Right atrium auricular region (tissue), 2 donors: Measurements from ENCODE around the gene IMPA2. TPM values are rescaled to one million over a fixed set of nuclear protein-coding genes. Genes with fewer than 3 reads are reported as not detected.

ENCODE experiments used
- DNase-seq: peaks from one replicate; pipeline ENCODE4 v3.0.0-alpha.2; 2019; ENCODE audit warnings: low spot score
- H3K27ac ChIP-seq, 2 donors: fragments of 200-600 bp; sonication (generic); 1 replicate in 1 of 2; 2 replicates in 1 of 2; pipeline ENCODE4 v1.5.1; 2016 to 2019
- H3K27me3 ChIP-seq, 2 donors: fragments of 200-600 bp; sonication (generic); one replicate each; pipeline versions ENCODE4 v1.5.1 to v1.6.0; 2017 to 2019
- H3K36me3 ChIP-seq: fragments of 200-600 bp; sonication (generic); one replicate; pipeline ENCODE4 v1.5.1; 2016
- H3K4me1 ChIP-seq, 2 donors: fragments of 200-600 bp; sonication (generic); one replicate each; pipeline versions ENCODE4 v1.5.1 to v1.6.0; 2017 to 2019
- H3K4me3 ChIP-seq, 2 donors: fragments of 200-600 bp; sonication (generic); 1 replicate in 1 of 2; 2 replicates in 1 of 2; pipeline ENCODE4 v1.5.1; 2017 to 2019; ENCODE audit warnings: mild to moderate bottlenecking in 1 of 2, moderate library complexity in 1 of 2
- H3K9me3 ChIP-seq, 2 donors: fragments of 200-600 bp; sonication (generic); one replicate each; pipeline ENCODE4 v1.5.1; 2019
- total RNA-seq, 2 donors: library from RNA; depleted of rRNA; stranded (reverse); fragments of >200 nt; gene quantifications; one replicate each; pipeline ENCODE4 v1.1.0, GENCODE V29; 2016
- TF ChIP-seq, protein P1 (sequence below), 2 donors: fragments of 200-600 bp; sonication (generic); IDR thresholded peaks; one replicate each; pipeline ENCODE4 v1.5.1; 2019; ENCODE audit warnings: antibody characterized with exemption in 2 of 2

The IMPA2 gene
- total RNA-seq, 2 donors from 2014 or later = 20.2 to 22.9 TPM

DNA sequence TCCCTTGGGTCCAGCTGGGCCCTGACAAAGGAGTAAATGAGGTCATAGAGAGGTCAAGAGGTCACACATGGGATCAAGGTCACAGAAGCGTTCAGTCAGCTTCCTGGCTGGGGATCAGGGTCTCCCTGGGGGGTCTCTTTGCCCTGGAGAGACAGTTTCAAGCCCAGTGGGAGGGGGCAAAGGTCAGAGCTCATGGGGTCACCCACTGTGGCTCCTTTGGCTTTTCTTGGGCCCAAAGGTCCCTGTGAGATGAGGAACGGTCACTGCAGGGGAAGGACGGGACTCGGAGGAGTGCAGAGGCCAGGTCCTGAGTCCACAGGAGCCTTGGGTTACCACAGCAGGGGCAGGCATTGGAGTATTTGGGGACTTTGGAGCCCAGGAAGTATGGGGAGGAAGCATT lies 81.7 kb downstream of the IMPA2 start:
- H3K9me3 ChIP-seq = no peaks in the 10 kb centered on the region
- H3K4me1 ChIP-seq = no peaks in the 10 kb centered on the region
- TF ChIP-seq, protein P1, sequence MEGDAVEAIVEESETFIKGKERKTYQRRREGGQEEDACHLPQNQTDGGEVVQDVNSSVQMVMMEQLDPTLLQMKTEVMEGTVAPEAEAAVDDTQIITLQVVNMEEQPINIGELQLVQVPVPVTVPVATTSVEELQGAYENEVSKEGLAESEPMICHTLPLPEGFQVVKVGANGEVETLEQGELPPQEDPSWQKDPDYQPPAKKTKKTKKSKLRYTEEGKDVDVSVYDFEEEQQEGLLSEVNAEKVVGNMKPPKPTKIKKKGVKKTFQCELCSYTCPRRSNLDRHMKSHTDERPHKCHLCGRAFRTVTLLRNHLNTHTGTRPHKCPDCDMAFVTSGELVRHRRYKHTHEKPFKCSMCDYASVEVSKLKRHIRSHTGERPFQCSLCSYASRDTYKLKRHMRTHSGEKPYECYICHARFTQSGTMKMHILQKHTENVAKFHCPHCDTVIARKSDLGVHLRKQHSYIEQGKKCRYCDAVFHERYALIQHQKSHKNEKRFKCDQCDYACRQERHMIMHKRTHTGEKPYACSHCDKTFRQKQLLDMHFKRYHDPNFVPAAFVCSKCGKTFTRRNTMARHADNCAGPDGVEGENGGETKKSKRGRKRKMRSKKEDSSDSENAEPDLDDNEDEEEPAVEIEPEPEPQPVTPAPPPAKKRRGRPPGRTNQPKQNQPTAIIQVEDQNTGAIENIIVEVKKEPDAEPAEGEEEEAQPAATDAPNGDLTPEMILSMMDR (IDR thresholded peaks at IDR 0.05) = no peak
- H3K36me3 ChIP-seq = no peaks in the 10 kb centered on the region
- H3K4me3 ChIP-seq = no peak overlapping the region
- no peaks in the 10 kb centered on the region for H3K27me3 ChIP-seq
- H3K27ac ChIP-seq = no peak overlapping the region
- DNase-seq = no peak

DNA sequence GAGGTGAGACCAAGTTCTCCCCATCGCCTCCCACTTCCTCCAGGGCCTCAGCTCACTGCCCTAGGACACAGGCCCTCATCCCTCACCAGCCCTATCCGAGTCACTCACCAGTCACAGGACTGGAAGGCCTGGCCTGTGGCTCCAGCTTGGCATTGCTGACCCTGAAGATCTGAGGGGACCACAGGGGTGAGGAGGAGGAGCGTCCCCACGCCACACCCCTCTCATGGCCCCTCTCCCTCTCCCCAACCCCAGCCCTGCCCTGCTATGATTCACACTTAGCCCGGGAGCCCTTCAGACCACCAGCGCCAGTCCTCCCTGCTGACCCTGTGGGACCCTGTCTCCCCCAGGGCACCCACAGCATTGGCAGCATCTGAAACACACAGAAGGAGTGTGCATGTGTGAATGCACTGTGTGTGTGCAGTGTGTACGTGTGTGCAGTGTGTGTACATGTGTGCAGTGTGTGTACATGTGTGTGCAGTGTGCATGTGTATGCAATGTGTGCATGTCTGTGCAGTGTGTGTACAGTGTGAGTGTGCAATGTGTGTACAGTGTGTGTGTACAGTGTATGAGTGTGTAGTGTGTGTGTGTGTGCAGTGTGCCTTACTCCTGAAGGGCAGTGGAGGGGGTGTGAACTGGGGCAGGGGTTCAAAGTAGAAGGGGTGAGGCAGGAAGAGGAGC lies 82.9 kb downstream of the IMPA2 start:
- no peak overlapping the region for H3K27ac ChIP-seq
- TF ChIP-seq, protein P1 (IDR thresholded peaks at IDR 0.05) = no peak
- no peaks in the 10 kb centered on the region for H3K36me3 ChIP-seq
- H3K4me1 ChIP-seq = no peaks in the 10 kb centered on the region
- H3K9me3 ChIP-seq = no peaks in the 10 kb centered on the region
- no peak overlapping the region for H3K4me3 ChIP-seq
- H3K27me3 ChIP-seq = no peaks in the 10 kb centered on the region
- DNase-seq = no peak

DNA sequence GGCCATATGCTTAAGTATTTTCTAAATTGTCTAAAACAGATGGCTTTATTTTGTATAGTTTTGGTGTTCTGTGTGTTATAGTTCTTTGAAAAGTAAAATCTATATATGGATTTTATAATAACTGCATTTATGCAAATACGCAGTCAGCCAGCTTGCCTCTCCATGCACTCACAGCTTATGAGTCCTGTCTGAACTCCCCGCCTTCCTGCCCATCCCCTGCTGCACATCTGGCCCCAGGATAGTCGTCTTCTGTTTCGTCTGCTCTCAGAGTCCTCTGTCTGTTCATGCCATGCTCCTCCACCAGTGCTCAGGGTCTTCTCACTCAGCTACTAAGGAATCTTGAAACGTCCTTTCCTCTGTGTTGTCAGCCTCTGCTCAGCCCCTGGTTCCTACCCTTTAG lies 84.1 kb downstream of the IMPA2 start:
- TF ChIP-seq, protein P1 (IDR thresholded peaks at IDR 0.05) = no peak
- Histone ChIP-seq H3K9me3 (no peaks in the 10 kb centered on the region), H3K4me1 (no peaks in the 10 kb centered on the region), H3K27me3 (no peaks in the 10 kb centered on the region), H3K4me3 (no peak overlapping the region), H3K27ac (no peak overlapping the region), H3K36me3 (no peaks in the 10 kb centered on the region)
- no peak for DNase-seq

DNA sequence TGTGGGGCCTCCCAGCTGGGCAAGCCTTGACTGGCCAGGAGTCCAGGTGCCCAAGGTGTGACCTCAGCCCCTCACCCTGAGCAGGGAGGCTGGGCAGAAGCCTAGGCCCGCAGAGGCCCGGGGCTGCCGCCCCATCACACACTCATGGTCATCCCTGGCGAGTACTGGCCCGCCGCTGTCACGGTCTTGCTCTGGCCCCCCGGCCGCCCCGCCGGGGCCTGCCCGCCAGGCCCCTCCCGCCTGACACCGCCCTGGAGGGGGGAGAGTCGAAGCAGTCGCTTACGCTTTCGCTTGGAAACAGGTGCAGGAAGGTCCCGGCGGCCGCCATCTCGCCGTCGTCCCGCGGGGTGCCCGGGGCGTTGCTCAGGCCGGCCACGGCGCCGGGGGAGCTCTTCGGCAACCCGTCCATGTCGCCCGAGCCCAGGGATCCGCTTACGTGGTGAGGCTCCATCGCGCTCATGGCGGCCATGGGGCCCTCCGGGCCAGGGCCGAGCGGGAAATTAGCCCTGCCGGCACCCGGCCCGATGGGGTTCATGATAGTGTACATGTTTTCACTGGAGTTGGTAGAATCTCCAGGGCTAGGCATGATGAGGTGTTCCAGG lies 85.7 kb downstream of the IMPA2 start:
- Histone ChIP-seq H3K4me3 (no peak overlapping the region), H3K36me3 (no peaks in the 10 kb centered on the region), H3K27ac (no peak overlapping the region), H3K27me3 (no peaks in the 10 kb centered on the region), H3K9me3 (no peaks in the 10 kb centered on the region), H3K4me1 (no peaks in the 10 kb centered on the region)
- no peak for DNase-seq
- TF ChIP-seq, protein P1 (IDR thresholded peaks at IDR 0.05) = no peak

DNA sequence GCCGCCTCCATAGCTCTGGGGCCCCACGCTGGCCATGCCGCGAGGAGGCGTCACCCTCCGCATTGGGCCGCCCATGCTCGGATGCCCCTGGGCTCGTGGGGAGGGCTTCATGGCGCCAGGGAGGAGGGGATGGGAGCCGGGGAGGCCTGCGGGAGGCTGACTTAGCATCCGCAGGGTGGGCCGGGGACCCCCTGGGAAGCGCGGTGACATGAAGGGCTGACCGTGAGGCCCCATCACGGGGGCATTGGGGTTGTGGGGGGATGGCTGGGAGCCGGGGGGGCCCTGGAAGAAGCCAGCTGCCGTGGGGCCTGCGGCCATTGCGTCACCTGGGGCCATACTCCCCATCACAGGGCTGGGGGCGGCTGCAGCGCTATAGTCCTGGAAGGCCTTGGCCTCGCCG lies 86.4 kb downstream of the IMPA2 start:
- Histone ChIP-seq H3K36me3 (no peaks in the 10 kb centered on the region), H3K9me3 (no peaks in the 10 kb centered on the region), H3K4me1 (no peaks in the 10 kb centered on the region), H3K27ac (no peak overlapping the region), H3K27me3 (no peaks in the 10 kb centered on the region), H3K4me3 (no peak overlapping the region)
- no peak for DNase-seq
- TF ChIP-seq, protein P1 (IDR thresholded peaks at IDR 0.05) = no peak
